GM21526 (cell line): Measurements from ENCODE around the gene DPYD.

Source experiments
- ATAC-seq: cut with Tn5 transposase; IDR thresholded peaks from one replicate; pipeline ENCODE4 v1.9.1; 2021; ENCODE audit warnings: moderate library complexity; ENCODE audit not compliant: unreplicated experiment, low FRiP score

DPYD gene

GRCh38 chr1:97727029-97727428, 193.8 kb downstream of the DPYD start:
- ATAC-seq = no peak

- ATAC-seq = no peak
Observed at GRCh38 chr1:97726386-97726785, 194.4 kb downstream of the DPYD start.

GRCh38 chr1:97721221-97721620, 199.6 kb downstream of the DPYD start:
- ATAC-seq = no peak

- ATAC-seq = no peak
Observed at GRCh38 chr1:97712980-97713379, 207.9 kb downstream of the DPYD start.

GRCh38 chr1:97711858-97712257, 209.0 kb downstream of the DPYD start:
- ATAC-seq = no peak

- ATAC-seq = no peak
Observed at GRCh38 chr1:97693601-97694000, 227.2 kb downstream of the DPYD start.

GRCh38 chr1:97691325-97691724, 229.5 kb downstream of the DPYD start:
- ATAC-seq = no peak

GRCh38 chr1:97685360-97685759, 235.5 kb downstream of the DPYD start:
- ATAC-seq = no peak

GRCh38 chr1:97680894-97681293, 239.9 kb downstream of the DPYD start:
- ATAC-seq = no peak

- no peak for ATAC-seq
Observed at GRCh38 chr1:97680470-97680869, 240.4 kb downstream of the DPYD start.

- ATAC-seq = no peak
Observed at GRCh38 chr1:97677702-97678101, 243.1 kb downstream of the DPYD start.

GRCh38 chr1:97674517-97674916, 246.3 kb downstream of the DPYD start:
- no peak for ATAC-seq

GRCh38 chr1:97668945-97669344, 251.9 kb downstream of the DPYD start:
- ATAC-seq = no peak

GRCh38 chr1:97660431-97661105, 260.3 kb downstream of the DPYD start:
- ATAC-seq = no peak

- no peak for ATAC-seq
Observed at GRCh38 chr1:97654876-97655585, 265.8 kb downstream of the DPYD start.

- ATAC-seq = no peak
Observed at GRCh38 chr1:97651250-97651649, 269.6 kb downstream of the DPYD start.

GRCh38 chr1:97649591-97649990, 271.2 kb downstream of the DPYD start:
- ATAC-seq = no peak

- ATAC-seq = no peak
Observed at GRCh38 chr1:97647776-97648175, 273.1 kb downstream of the DPYD start.

- ATAC-seq = no peak
Observed at GRCh38 chr1:97646071-97646470, 274.8 kb downstream of the DPYD start.

- no peak for ATAC-seq
Observed at GRCh38 chr1:97640677-97641076, 280.2 kb downstream of the DPYD start.

- no peak for ATAC-seq
Observed at GRCh38 chr1:97636941-97637340, 283.9 kb downstream of the DPYD start.

- no peak for ATAC-seq
Observed at GRCh38 chr1:97634758-97635157, 286.1 kb downstream of the DPYD start.
